Measurements from ENCODE around the gene PLEKHG4B. TPM values are rescaled to one million over a fixed set of nuclear protein-coding genes. Genes with fewer than 3 reads are reported as not detected.

The PLEKHG4B gene
- total and polyA plus RNA-seq, 10 donors, result under 0.01 to 0.51 (median 0.20) TPM; not detected in 2

- Histone ChIP-seq H3K4me3 (no peak overlapping the region), H3K27me3 (replicated peaks in 1 of 7) (peaks cover 0 to 65% (median 31%) of the 10 kb centered on the region in 7 donors), H3K9me3 (peaks cover 0 to 10% (median 0%) of the 10 kb centered on the region in 8 donors), H3K27ac (no peak overlapping the region), H3K4me1 (peaks cover 0 to 19% (median 15%) of the 10 kb centered on the region in 6 donors), H3K36me3 (no peaks in the 10 kb centered on the region)
- 86 to 90% (median 88%) methylated on average over 8 of the region's 8 CpGs for WGBS, 5 donors
- TF ChIP-seq CTCF (IDR thresholded peaks at IDR 0.05 in 8 of 11, conservative IDR thresholded peaks at IDR 0.05 in 3 of 11) (no peak), POLR2A (IDR thresholded peaks at IDR 0.05) (no peak), POLR2AphosphoS5 (IDR thresholded peaks at IDR 0.05) (no peak)
- intact Hi-C loops (cut with DNase I; ENCODE audit: low total_unique reads), result no loop called here
- no peak for DNase-seq
Observed at GRCh38 chr5:49953-50544, 41.9 kb upstream of the PLEKHG4B start.

GRCh38 chr5:50724-51499, 41.1 kb upstream of the PLEKHG4B start:
- Histone ChIP-seq H3K4me3 (no peak overlapping the region), H3K36me3 (no peaks in the 10 kb centered on the region), H3K27ac (no peak overlapping the region), H3K27me3 (replicated peaks in 1 of 7) (peaks cover 0 to 73% (median 35%) of the 10 kb centered on the region in 7 donors), H3K9me3 (peaks cover 0 to 10% (median 0%) of the 10 kb centered on the region in 8 donors), H3K4me1 (peaks cover 0 to 19% (median 15%) of the 10 kb centered on the region in 6 donors)
- TF ChIP-seq POLR2A (IDR thresholded peaks at IDR 0.05), result no peak
- intact Hi-C loops (cut with DNase I; ENCODE audit: low total_unique reads), result no loop called here
- no peak for DNase-seq
- 75 to 84% (median 81%) methylated on average over 54 to 60 of the region's 60 CpGs for WGBS, 5 donors

GRCh38 chr5:51500-51823, 40.5 kb upstream of the PLEKHG4B start:
- peaks cover 0 to 78% (median 35%) of the 10 kb centered on the region in 7 donors for H3K27me3 ChIP-seq (replicated peaks in 1 of 7)
- H3K27ac ChIP-seq, result no peak overlapping the region
- H3K9me3 ChIP-seq, result peaks cover 0 to 10% (median 0%) of the 10 kb centered on the region in 8 donors
- H3K4me3 ChIP-seq, result no peak overlapping the region
- TF ChIP-seq POLR2A (IDR thresholded peaks at IDR 0.05) (no peak), POLR2AphosphoS5 (IDR thresholded peaks at IDR 0.05) (no peak), CTCF (IDR thresholded peaks at IDR 0.05 in 8 of 11, conservative IDR thresholded peaks at IDR 0.05 in 3 of 11) (no peak)
- intact Hi-C loops (cut with DNase I; ENCODE audit: low total_unique reads), result no loop called here
- no peaks in the 10 kb centered on the region for H3K36me3 ChIP-seq
- no peak for DNase-seq
- WGBS, 5 donors, result 80 to 88% (median 86%) methylated on average over 24 of the region's 24 CpGs
- peaks cover 0 to 19% (median 15%) of the 10 kb centered on the region in 6 donors for H3K4me1 ChIP-seq

GRCh38 chr5:53381-54174, 38.4 kb upstream of the PLEKHG4B start:
- 1 to 3% (median 1%) methylated on average over 27 to 84 of the region's 84 CpGs for WGBS, 5 donors
- no peak for DNase-seq
- no peak for TF ChIP-seq POLR2A (IDR thresholded peaks at IDR 0.05)
- TF ChIP-seq POLR2AphosphoS5 (IDR thresholded peaks at IDR 0.05), result peak in 1 of 3 donors; percentile 28
- Histone ChIP-seq H3K27ac (no peak overlapping the region), H3K4me3 (peak overlapping the region; percentile 30 to 70 (median 47)), H3K36me3 (no peaks in the 10 kb centered on the region), H3K4me1 (peaks cover 0 to 19% (median 15%) of the 10 kb centered on the region in 6 donors), H3K27me3 (replicated peaks in 1 of 7) (peaks cover 0 to 68% (median 35%) of the 10 kb centered on the region in 7 donors), H3K9me3 (peaks cover 0 to 10% (median 0%) of the 10 kb centered on the region in 8 donors)
- intact Hi-C loops (cut with DNase I; ENCODE audit: low total_unique reads), result no loop called here

All from spleen (tissue), 11 donors.